Loucy (cell line): ENCODE data around the gene MAD1L1.

Source experiments
- H2AFZ ChIP-seq: fragments of 200-600 bp; sonication (generic); 2 replicates; pipeline ENCODE4 v1.6.0; 2016; ENCODE audit warnings: antibody characterized with exemption, mild to moderate bottlenecking, low read length, moderate library complexity
- H3F3A ChIP-seq: fragments of 200-600 bp; 2 replicates; pipeline ENCODE4 v1.6.0; 2016; ENCODE audit warnings: antibody characterized with exemption, low read depth, mild to moderate bottlenecking
- H3K27me3 ChIP-seq: fragments of 200-600 bp; sonication (generic); 2 replicates; pipeline ENCODE4 v1.6.1; 2014; ENCODE audit warnings: low read length, mild to moderate bottlenecking; ENCODE audit not compliant: insufficient read depth, poor library complexity, severe bottlenecking
- H3K36me3 ChIP-seq: fragments of 200-600 bp; sonication (generic); 2 replicates; pipeline ENCODE4 v1.6.1; 2016; ENCODE audit warnings: low read length; ENCODE audit not compliant: insufficient read depth
- H3K4me1 ChIP-seq: fragments of 200-600 bp; sonication (generic); 2 replicates; pipeline ENCODE4 v1.5.1; 2014; ENCODE audit warnings: low read length, mild to moderate bottlenecking; ENCODE audit not compliant: insufficient read depth, poor library complexity, severe bottlenecking
- H3K4me2 ChIP-seq: fragments of 200-600 bp; sonication (generic); 2 replicates; pipeline ENCODE4 v1.6.0; 2014; ENCODE audit warnings: antibody characterized with exemption, low read length, low read depth, mild to moderate bottlenecking; ENCODE audit not compliant: poor library complexity, severe bottlenecking
- H3K4me3 ChIP-seq: fragments of 200-600 bp; sonication (generic); 2 replicates; pipeline ENCODE4 v1.5.1; 2014; ENCODE audit warnings: low read length, mild to moderate bottlenecking, mixed read lengths; ENCODE audit not compliant: poor library complexity, severe bottlenecking
- H3K79me2 ChIP-seq: fragments of 200-600 bp; sonication (generic); 2 replicates; pipeline ENCODE4 v1.6.1; 2014; ENCODE audit warnings: low read length; ENCODE audit not compliant: insufficient read depth
- H3K9ac ChIP-seq: fragments of 200-600 bp; sonication (generic); 2 replicates; pipeline ENCODE4 v1.6.0; 2014; ENCODE audit warnings: mild to moderate bottlenecking, low read depth, low read length, moderate library complexity; ENCODE audit not compliant: poor library complexity, severe bottlenecking
- H3K9me2 ChIP-seq: fragments of 200-600 bp; sonication (generic); replicated peaks from 2 replicates; pipeline ENCODE4 v1.6.1; 2016; ENCODE audit warnings: low read depth, low read length, mixed read lengths
- H3K9me3 ChIP-seq: fragments of 200-600 bp; sonication (generic); 2 replicates; pipeline ENCODE4 v1.6.1; 2014; ENCODE audit warnings: mild to moderate bottlenecking, antibody characterized with exemption, low read length, low read depth; ENCODE audit not compliant: insufficient read depth
- H4K20me1 ChIP-seq: fragments of 200-600 bp; sonication (generic); 2 replicates; pipeline ENCODE4 v1.6.0; 2014; ENCODE audit warnings: antibody characterized with exemption, low read length, mild to moderate bottlenecking; ENCODE audit not compliant: insufficient read depth, poor library complexity, severe bottlenecking
- CTCF ChIP-seq: fragments of 200-600 bp; sonication (generic); conservative IDR thresholded peaks from 2 replicates; pipeline ENCODE4 v1.5.1; 2014; ENCODE audit warnings: mild to moderate bottlenecking, antibody characterized with exemption, low read length
- EZH2phosphoT487 ChIP-seq: fragments of 200-600 bp; IDR thresholded peaks from 2 replicates; pipeline ENCODE4 v1.6.1; 2018; ENCODE audit warnings: antibody characterized with exemption, mild to moderate bottlenecking, moderate library complexity, borderline replicate concordance

Gene MAD1L1

GRCh38 chr7:2208712-2209111 lies 24.0 kb downstream of the MAD1L1 start:
- H3K4me3 ChIP-seq = no peak overlapping the region
- H3K9me3 ChIP-seq = no peaks in the 10 kb centered on the region
- H3K9ac ChIP-seq = no peak overlapping the region
- H3K27me3 ChIP-seq = no peaks in the 10 kb centered on the region
- H3K79me2 ChIP-seq = peaks cover 5% of the 10 kb centered on the region; the same call in 1 of the 2 replicates
- TF ChIP-seq CTCF (no peak), EZH2phosphoT487 (no peak)
- H3K9me2 ChIP-seq = no peaks in the 10 kb centered on the region
- peaks cover 64% of the 10 kb centered on the region; the same call in 1 of the 2 replicates for H3K36me3 ChIP-seq
- no peak overlapping the region for H2AFZ ChIP-seq
- no peaks in the 10 kb centered on the region for H4K20me1 ChIP-seq
- H3F3A ChIP-seq = no peaks in the 10 kb centered on the region
- H3K4me2 ChIP-seq = no peak overlapping the region
- peaks cover 2% of the 10 kb centered on the region for H3K4me1 ChIP-seq

- H3K36me3 ChIP-seq = peaks cover 50% of the 10 kb centered on the region; the same call in 1 of the 2 replicates
- no peak overlapping the region for H2AFZ ChIP-seq
- no peaks in the 10 kb centered on the region for H3F3A ChIP-seq
- H3K79me2 ChIP-seq = peaks cover 5% of the 10 kb centered on the region; the same call in 1 of the 2 replicates
- no peaks in the 10 kb centered on the region for H3K9me2 ChIP-seq
- H3K4me2 ChIP-seq = no peak overlapping the region
- H3K9me3 ChIP-seq = no peaks in the 10 kb centered on the region
- H3K4me1 ChIP-seq = no peaks in the 10 kb centered on the region
- no peaks in the 10 kb centered on the region for H4K20me1 ChIP-seq
- TF ChIP-seq EZH2phosphoT487 (no peak), CTCF (no peak)
- H3K27me3 ChIP-seq = no peaks in the 10 kb centered on the region
- no peak overlapping the region for H3K9ac ChIP-seq
- no peak overlapping the region for H3K4me3 ChIP-seq
Measured at GRCh38 chr7:2205036-2205780, 27.5 kb downstream of the MAD1L1 start.

- Histone ChIP-seq H4K20me1 (no peaks in the 10 kb centered on the region), H2AFZ (no peak overlapping the region), H3K9me3 (no peaks in the 10 kb centered on the region), H3K27me3 (no peaks in the 10 kb centered on the region), H3K4me3 (no peak overlapping the region), H3K79me2 (peaks cover 5% of the 10 kb centered on the region; the same call in 1 of the 2 replicates), H3K36me3 (peaks cover 53% of the 10 kb centered on the region; the same call in 1 of the 2 replicates), H3K4me1 (no peaks in the 10 kb centered on the region), H3K9ac (no peak overlapping the region), H3F3A (no peaks in the 10 kb centered on the region), H3K9me2 (no peaks in the 10 kb centered on the region), H3K4me2 (no peak overlapping the region)
- TF ChIP-seq EZH2phosphoT487 (no peak), CTCF (no peak)
Measured at GRCh38 chr7:2204446-2204845, 28.3 kb downstream of the MAD1L1 start.
